Activated CD8-positive, alpha-beta memory T cell treated with anti-CD3 and anti-CD28 coated beads for 1 hour (primary cell): ENCODE data around the gene TNNI2.

Source experiments
- DNase-seq, 2 donors: peaks; one replicate each; pipeline ENCODE4 v3.0.0-alpha.2; 2020; ENCODE audit warnings: low read depth in 1 of 2; ENCODE audit errors: extremely low read depth in 1 of 2

Gene TNNI2

DNA sequence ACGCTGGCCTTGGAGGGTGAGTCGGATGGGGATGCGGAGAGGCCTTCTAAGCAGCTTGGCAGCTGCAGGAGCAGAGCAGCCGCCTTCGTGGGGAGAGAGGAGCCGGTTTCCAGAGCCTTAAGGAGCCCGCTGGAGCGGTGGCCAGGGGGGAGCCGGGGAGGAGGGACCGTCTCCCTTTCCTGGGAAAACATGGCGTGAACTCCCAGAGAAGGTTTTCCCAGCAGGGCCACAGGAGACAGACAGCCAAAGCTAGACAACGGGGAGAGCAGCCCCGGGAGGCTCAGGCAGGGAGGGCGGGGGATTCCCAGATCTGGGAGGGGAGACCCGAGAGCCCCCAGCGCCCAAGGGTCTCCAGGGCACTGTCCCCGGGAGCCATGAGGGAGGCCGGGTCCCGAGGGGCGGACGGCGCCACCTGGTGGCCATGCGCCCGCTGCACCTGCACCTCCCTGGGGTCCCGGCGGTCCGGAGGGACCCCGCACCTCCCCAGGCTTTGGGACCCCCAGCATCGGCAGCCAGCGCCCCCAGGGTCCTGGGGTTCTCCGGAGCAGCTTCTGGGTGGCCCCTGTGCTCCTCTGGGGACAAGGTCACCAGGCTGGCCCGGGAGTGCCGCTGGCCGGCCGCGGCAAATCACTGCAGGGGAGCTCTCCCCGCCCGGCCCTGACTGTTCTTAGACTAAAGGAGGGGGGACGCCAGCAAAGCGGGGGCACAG lies 6.4 kb upstream of the TNNI2 start:
- DNase-seq: peak in 1 of 2 donors; percentile 67

DNA sequence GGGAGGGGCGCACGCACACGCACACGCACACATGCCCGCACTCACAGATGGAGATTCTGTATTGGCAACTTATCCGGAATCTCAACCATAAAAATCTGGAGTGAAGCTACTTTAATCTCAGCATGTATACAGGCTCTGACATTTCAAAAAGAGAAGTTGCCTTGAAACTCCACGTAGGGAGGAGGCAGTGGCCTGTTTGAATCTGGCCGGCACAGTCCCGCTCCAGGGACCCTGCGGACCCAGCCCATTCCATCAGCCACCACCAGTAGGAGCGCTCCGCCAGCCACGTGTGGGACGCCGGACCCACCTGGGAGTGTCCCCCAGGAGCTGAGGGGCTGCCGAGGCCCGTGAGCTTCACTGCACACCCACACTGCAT lies 5.9 kb upstream of the TNNI2 start:
- DNase-seq: no peak

DNA sequence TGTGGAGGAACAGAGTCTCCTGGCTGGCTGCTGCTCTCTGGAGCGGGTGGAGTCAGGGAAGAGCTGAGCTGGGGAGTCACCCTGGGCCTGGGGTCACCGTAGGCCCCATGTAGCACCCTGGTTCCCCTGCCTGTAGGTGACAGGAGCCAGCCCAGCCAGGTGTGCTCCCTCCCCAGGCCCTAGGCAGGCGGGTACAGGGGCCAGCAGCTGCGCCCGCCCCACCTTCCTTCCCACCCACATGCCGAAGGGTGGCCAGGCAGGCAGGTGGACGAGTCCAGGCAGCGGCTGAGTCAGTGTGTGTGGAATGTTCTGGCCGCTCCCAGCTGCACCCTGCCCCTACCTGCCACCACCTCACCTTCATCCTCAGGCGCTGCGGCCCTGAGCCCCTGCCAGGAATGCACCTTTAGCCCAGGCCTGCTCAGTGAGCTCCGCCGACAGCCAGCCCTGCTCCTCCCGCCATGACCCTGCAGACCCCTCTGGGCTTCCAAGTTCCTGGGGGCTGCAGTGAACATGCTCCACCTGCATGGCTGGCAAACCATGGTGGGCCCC lies 4.6 kb upstream of the TNNI2 start:
- DNase-seq: no peak

DNA sequence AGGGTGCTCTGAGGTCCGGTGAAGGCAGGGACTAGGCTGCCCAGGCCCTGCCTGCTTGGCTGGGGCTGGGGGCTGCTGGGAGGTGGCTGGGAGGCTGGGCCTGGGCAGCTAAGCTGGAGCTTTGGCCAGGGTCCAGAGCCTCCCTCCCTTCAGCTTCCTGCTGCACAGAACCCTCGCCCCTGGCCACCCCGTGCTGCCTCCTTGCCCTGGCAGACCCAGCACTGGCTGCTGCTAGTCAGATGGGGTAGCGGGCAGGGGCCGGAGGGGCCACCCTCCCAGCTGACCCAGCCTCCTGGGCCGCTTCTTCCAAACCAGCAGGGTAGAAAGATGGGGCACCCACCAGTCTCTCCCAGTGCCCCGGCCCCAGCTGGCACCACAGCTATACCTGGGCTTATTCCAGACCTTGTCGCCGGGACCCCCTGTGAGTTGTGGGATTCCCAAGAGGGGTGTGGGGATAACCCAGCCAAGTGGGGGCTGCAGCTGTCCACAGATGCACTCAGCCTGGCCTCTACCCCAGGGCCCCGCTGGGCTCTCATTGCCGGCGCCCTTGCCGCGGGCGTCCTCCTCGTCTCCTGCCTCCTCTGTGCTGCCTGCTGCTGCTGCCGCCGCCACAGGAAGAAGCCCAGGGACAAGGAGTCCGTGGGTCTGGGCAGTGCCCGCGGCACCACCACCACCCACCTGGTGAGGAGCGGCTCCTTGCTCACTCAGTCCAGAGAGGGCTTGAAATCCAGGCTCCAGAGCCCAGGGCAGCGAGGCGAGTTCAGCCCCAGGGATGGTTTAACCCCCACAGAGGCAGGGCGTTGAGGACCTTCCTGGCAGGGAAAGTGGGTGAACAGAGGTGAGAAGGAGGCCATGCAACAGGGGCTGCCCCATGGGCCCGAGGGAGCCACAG lies 3.8 kb upstream of the TNNI2 start, which contains the start of gene SYT8:
Gene SYT8, plus strand, starts transcription at position 212 of the 892 bp plus-strand sequence. Its CDS starts 116 bp downstream, at position 328.
- DNase-seq: no peak

DNA sequence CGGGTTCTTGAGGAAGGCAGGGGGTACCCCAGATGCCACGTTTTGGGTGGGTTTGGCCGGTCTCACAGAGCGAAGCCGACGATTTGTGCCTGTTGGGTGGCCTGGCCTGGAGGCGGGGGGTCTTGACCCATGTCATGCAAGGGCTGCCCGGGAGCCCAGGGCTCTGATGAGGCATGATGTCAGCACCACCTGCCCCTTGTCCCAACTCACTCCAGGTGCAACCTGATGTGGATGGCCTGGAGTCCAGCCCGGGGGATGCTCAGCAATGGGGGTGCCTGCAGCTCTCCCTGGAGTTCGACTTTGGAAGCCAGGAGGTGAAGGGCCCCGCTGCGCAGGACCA lies 3.1 kb upstream of the TNNI2 start:
- no peak for DNase-seq

DNA sequence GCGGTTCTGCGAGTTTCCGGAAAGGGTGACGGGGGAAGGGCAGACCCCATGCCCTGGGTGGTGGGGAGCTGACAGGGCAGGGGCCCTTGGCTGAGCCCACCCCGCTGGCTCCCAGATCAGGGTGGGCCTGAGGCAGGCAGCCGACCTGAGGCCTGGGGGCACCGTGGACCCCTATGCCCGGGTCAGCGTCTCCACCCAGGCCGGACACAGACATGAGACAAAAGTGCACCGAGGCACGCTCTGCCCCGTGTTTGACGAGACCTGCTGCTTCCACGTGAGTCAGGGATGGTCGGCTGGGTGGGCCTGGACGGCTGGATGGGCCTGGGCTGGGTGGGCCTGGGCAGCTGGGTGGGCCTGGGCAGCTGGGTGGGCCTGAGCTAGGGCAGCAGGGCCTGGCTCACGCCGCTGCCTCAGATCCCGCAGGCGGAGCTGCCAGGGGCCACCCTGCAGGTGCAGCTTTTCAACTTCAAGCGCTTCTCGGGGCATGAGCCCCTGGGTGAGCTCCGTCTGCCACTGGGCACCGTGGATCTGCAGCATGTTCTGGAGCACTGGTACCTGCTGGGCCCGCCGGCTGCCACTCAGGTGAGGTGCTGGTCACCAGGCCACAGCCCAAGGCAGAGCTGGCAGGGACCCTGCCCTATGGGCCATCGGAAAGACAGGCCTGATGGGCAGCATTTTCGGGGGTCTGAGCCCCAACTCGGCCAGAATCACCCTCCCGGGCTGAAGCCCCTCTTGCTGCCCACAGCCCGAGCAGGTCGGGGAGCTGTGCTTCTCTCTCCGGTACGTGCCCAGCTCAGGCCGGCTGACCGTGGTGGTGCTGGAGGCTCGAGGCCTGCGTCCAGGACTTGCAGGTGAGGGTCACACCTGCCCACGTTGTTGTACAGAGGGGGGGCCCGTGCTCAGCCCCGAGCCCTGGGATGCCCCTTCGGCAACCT lies 2.5 kb upstream of the TNNI2 start:
- no peak for DNase-seq

DNA sequence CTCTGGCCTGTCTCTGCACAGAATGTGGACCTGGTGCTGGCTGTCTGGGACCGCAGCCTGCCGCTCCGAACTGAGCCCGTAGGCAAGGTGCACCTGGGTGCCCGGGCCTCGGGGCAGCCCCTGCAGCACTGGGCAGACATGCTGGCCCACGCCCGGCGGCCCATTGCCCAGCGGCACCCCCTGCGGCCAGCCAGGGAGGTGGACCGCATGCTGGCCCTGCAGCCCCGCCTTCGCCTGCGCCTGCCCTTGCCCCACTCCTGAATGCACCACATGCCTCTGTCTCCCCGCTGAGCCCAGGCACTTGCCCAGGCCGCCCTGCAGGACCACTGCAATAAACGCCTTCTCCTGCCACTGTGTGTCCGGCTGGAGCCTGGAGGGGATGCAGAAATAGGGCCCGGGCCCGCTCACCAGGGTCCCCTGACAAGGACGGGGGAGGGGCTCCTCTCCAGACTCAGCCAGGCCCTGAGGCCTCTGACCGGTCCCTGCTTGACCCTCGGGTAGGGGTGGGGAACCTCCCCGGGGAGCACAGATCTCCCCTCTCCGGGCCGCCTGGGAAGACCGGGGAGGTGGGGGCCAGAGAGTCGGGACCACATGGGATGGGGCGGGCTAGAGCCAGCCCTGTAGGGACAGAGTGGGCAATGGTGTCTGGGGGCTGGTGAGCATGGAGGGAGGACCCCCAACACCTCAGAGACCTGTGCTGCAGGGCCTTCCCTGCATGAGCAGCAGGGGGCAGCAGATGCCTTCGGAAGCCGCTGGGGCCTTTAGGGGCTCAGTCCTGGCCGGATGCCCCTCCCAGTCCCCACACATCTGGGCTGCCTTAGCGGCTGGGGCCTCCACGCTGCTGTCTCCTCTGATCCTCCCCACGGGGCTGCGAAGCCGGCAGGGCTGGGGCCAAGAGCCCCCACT lies 1.4 kb upstream of the TNNI2 start:
- DNase-seq: peak; percentile 68 to 73

DNA sequence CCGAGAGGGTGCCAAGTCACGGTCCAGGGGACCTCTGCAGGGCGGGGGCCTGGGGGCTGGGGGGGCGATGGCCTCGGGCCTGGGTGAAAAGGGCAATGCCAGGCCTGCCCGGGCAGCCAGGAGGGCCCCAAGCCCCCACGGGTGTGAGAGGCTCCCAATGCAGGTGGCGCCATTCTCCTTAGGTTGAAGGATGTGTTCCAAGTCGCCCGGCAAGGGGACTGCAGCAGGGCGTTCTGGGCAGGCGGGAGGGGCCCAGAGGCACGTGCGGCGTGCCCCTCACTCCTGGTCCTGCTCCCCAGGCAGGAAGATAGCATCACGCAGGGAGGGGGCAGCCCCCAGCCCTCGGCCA lies 730 bp upstream of the TNNI2 start:
- no peak for DNase-seq

DNA sequence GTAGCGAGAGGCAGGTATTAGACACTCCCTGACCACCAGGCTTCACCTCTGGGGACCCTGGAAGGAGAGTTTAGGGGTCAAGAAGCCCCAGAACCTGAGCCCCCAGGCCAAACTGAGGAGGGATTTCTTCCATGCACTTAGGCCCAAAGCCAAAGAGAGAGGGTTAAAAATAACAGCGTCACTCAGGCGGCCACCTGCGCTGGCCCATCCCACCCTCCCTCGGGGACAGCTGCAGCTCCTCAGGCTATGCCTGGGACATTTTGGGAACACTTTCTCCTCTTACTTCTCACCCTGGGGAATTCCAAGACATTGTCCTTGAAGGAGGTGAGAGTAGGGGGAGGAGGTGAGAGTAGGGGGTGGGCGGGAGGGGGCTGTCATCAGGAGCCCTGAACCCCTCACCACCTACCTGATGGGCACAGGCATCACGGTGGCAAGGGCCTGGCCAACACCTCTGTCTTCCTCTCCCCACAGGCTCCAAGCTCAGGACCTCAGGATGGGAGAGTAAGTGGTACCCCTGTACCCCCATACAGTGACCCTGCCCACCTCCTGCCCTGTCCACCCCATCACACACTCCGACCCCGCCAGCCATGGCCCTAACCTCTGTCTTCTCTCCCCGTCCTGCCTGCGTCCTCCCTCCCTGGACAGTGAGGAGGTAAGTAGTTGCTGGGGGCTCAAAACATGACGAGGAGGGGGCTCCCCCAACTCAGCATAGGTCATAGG lies 583 bp downstream of the TNNI2 start:
- DNase-seq: no peak

DNA sequence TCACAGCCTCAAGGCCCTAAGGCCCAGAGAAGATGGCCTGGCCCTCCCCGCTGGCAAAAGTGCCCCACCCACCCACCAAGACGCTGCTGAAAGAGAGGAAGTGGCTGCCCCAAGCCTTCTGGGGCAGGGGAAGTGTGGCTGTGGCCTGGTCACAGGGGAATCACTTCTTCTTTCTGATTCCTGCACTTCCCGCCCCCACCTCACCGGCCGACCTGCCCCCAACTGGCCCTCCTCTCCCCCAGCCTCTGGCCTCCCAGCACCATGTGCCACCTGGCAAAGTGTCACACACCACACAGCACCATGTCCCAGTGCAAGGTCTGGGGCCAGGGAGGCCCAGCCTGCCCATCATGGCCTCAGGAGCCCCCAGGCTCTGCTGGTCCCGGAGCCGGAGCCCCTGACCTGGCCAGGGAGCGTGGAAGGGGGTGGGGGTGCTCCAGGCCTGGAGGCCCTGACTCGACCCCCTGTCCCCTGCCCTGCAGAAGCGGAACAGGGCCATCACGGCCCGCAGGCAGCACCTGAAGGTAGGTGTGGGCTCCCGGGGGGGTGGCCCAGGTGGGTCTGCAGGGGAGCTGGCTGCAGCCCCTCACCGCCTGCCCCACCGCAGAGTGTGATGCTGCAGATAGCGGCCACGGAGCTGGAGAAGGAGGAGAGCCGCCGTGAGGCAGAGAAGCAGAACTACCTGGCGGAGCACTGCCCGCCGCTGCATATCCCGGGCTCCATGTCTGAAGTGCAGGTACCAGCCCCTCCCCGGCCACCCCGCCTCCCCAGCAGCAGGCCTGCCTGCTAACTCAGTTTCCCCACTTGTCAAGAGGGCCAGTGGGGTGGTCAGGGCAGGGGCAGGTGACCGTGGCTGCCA lies 1.4 kb downstream of the TNNI2 start:
- DNase-seq: no peak

DNA sequence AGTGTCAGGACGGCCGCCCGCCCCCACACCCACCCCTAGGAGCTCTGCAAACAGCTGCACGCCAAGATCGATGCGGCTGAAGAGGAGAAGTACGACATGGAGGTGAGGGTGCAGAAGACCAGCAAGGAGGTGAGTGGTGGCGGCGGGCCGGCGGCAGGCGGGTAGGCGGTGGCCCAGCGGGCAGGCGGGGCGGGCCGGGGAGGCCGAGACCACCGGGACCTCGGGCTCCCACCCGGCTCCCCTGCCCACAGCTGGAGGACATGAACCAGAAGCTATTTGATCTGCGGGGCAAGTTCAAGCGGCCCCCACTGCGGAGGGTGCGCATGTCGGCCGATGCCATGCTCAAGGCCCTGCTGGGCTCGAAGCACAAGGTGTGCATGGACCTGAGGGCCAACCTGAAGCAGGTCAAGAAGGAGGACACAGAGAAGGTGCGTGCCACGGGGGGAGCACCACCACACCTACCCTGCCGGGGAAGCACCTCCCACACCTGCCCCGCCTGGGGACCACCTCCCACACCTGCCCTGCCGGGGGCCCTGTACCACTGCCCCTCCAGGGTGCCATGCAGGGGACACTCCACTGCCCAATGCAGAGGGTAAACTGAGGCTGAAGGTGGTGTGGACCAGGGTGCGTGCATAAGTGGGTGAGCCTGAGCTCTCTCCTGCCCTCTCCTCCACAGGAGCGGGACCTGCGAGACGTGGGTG lies 2.1 kb downstream of the TNNI2 start:
- no peak for DNase-seq

DNA sequence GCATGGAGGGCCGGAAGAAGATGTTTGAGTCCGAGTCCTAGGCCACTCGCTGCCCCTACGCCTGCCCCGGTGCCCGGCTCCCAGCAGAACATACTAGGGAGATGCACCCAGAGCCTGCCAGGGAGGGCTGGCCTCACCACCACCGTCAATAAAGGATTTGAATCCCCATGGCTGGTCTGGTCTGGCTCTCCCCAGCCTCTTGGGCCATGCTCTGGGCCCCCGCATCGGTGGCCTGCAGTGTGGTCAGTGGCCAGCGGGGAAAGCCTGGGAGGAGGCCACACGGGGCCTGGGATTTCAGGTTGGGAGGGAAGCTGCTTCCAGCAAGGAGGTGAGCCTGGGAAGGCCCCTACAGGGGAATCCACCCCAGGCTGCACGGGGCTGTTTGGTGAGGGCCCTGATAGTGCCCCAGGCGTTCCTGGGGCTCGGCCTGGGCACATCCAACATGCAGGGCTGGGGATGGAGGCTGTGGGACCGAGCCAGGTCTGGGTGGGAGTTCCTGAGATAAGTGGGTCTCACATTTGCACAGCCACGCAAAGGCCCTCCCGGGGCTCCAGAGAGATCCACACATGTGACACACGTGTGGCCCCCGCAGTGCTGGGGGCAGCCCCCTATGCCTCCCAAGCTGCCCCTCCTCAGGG lies 2.8 kb downstream of the TNNI2 start:
- DNase-seq: no peak

DNA sequence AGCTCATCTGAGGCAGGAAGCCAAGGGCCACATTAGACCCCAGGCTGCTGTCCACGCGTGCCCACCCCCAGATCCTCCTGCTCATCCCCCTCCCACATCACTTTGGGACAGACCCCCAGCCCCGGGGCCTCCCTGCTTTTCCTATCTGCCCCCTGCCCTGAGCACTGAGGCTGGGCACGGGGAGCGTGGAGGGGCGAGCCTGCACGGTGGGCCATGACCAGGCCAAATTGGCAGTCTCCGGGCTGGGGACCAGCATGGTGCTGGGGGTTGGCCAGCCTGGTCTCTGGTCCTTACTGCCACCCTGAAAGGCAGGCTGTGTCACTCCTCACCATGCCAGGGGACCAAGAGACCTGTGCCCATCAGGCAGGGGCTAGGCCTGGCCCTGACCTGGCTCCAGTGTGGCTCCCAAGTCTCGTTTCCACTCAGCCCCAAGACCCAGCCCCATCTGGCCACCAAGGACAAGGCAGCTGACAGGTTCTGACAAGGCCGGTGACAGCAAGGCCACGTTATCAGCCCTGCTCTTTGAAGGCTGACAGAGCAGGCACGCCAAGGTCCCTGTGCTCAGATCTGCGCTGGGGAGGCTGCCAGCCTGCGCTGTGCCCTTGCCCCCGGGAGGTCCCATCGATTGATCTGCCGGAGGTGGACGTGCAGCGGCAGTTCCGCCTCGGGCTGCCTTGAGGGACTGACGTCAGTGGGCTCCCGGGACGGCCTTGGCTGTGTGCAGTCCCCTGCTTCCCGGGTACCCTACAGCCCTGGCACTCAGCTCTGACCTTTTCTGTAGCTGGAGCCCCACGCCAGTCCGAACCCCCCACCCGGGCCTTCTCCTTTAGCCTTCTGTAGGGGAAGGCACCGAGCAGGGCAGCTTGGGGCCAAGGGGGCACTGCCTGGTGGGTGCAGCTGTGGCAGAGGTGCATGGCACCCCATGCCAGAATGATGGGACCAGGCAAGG lies 3.6 kb downstream of the TNNI2 start:
- no peak for DNase-seq

DNA sequence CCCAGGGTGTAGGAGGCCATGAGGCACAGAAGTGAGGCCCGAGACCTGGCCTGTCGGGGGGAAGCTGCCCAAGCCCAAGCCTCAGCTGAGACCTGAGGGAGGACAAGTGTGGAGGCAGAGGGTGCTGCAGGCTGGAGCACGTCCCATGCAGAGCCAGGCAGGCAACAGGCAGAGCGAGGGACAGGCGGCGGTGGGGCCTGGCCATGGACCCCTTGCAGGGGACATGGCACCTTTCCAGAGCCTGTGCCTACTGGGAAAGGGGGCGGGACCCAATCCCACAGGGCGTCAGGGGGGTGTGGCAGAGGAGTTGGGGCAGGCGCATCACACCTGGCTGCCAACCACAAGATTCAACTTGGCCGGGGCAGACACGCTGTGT lies 4.3 kb downstream of the TNNI2 start:
- DNase-seq: no peak

DNA sequence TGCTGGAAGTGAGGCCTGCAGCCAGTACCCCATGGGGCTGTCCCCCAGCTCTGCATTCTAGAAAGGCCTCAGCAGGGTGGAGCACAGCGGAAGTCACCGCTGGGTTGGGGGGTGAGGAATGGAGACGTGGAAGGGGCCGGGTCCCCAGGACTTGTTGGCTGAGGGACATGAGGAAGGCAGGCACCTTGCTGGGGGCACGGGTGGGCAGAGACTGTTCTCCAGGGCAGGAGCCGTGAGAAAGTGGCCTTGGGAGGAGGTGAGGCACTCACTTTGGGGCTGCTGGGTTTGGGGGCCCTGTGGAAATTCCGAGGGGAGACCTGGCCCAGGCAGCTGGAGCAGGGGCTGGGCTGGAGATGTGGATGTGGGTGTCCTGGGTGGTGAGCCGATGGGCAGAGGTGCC lies 5.0 kb downstream of the TNNI2 start:
- no peak for DNase-seq
